ENCODE results near the gene GRAMD2B. TPM values are rescaled to one million over a fixed set of nuclear protein-coding genes. Genes with fewer than 3 reads are reported as not detected.
"Not testable (repeated sequence)": the region's sequence is repeated elsewhere in the genome, so short reads cannot be mapped to it uniquely, and the experiment has no call there.

GRAMD2B gene
- polyA plus RNA-seq, 3 donors = 21.3 to 25.9 (median 25.2) TPM

DNA sequence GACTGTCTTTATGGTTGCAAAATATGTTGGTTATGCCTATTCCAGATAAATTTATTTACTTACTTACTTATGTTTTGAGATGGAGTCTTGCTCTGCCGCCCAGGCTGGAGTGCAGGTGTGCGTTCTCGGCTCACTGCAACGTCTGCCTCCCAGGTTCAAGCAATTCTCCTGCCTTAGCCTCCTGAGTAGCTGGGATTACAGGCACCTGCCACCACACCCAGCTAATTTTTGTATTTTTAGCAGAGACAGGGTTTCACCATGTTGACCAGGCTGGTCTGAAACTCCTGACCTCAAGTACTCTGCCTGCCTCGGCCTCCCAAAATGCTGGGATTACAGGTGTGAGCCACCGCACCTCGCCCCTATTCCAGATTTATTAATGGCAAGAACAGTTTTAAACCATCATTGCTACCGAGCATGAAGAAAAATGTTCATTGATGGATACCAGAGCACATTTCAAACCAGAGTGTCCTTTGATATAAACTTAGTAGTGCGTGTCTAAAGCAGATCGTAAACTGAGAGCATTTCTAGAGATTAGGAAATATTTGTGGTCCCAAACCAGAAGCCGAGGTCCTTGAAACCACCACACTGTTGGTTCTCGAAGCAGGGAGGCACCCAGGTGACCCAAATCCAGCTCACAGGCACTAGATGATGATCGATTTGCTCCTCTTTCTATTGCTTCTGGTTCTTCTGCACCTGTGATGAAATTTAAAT, 85.2 kb downstream of the GRAMD2B start:
- DNase-seq (ENCODE audit: low read depth in 3 of 3, low spot score in 2 of 3) = no peak

DNA sequence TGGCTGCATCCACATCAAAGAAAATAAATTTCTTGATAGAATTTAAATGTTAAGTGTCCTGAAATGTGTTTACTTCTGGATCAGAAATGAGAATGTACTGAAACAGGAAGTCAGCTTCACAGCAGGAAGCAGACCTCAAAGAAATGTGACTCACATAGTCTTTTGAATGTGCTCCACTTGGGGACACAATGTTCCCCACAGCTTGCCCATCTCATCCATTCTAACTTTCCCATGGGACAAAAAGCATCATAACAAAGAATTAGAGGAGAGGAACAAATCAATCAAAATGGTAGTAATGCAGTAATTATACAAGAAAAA, 85.7 kb downstream of the GRAMD2B start:
- DNase-seq (ENCODE audit: low read depth in 3 of 3, low spot score in 2 of 3) = no peak

DNA sequence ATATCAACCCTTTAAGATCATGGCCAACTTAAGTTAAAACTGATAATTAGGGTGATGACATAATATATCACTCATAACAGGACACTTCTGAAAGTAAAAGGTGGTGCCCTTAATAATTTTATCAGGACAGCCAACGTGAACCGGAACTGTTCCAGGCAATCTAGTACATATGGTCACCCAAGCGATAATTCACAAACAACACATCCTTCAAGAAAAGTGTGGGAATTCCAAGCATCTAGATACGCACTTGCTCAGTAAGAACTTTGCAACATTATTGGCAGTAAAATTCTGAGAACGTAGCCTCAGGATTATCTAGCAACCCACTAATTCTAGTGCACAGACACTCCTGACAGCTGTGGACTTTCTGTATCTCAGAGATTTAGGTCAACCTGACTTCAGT, 86.1 kb downstream of the GRAMD2B start:
- DNase-seq (ENCODE audit: low read depth in 3 of 3, low spot score in 2 of 3) = no peak

DNA sequence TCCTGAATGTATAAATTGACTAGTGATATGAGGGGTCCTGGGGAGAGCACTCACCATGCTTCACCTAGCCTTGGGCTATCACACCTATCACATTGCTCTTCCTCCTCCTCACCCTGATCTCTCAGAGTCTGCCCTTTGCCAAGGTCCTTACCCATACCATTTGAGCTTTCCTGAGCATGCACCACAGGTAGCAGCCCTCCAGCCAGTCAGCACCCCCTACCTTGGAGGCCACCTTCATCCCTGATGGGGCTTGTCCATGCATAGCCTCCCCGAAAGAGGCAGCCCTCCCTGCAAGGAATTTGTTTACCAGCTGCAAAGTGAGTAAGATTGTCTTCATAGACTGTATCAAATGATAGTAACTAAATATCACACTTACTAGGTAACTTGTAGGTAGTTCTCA, 88.8 kb downstream of the GRAMD2B start:
- no peak for DNase-seq (ENCODE audit: low read depth in 3 of 3, low spot score in 2 of 3)

DNA sequence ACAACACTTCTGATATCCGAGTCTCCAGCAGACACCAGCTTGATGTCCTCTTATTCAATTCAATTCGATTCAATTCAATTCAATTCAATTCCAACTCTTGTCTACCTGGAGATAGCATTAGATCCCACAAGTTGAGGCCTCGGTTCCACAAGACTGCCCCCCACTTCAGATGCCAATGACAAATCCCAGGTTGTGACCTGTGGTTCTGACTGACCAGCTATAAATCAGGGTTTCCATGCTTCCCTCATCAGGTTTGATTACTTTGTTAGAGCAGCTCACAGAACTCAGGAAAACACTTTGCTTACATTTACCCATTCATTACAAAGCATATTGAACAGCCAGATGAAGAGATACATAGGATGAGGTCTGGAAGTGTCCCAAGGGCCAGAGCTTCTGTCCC, 89.2 kb downstream of the GRAMD2B start:
- no peak for DNase-seq (ENCODE audit: low read depth in 3 of 3, low spot score in 2 of 3)

- no peak for DNase-seq (ENCODE audit: low read depth in 3 of 3, low spot score in 2 of 3)
Measured at GRCh38 chr5:126513302-126513701, 90.1 kb downstream of the GRAMD2B start.

GRCh38 chr5:126513703-126514102, 90.5 kb downstream of the GRAMD2B start:
- DNase-seq (ENCODE audit: low read depth in 3 of 3, low spot score in 2 of 3) = no peak

GRCh38 chr5:126514131-126514557, 90.9 kb downstream of the GRAMD2B start:
- DNase-seq (ENCODE audit: low read depth in 3 of 3, low spot score in 2 of 3) = no peak

- no peak for DNase-seq (ENCODE audit: low read depth in 3 of 3, low spot score in 2 of 3)
Measured at GRCh38 chr5:126514558-126515141, 91.4 kb downstream of the GRAMD2B start.

DNA sequence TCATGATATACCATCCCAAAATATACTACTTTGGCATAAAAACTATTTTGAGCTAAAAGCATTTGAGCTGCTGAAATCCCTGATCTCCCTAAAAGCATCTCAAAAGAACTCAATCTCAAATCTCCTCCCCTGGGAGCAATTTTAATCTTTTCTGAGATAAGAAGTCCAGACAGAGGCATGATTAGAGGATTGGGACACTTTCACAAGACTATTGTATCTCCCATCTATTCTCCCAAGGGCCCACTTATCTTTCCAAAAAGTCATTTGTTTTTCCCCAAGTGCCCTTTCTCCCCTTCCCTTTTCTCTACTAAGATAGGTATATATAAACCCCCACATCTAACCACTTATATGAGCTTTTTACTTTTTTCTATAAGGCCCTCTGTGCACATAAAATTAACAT, 92.1 kb downstream of the GRAMD2B start:
- no peak for DNase-seq (ENCODE audit: low read depth in 3 of 3, low spot score in 2 of 3)

DNA sequence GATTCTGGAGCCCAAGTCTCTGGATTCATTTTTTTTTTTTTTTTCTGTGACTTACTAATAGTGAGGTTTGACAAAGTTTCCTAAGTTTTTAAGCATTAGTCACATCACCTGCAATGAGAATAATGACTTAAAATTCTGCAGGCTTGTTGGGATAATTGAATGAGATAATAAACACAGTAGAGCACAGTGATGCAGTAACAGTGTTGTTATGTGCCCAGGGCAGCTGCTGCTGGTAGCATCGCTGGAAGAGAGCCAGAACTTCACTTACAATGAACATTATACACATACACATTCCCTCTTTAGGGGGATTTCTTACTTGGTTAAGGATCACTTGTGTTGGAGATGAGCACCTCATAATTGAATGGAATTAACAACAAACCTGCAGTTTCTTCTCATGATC, 92.9 kb downstream of the GRAMD2B start:
- no peak for DNase-seq (ENCODE audit: low read depth in 3 of 3, low spot score in 2 of 3)

DNA sequence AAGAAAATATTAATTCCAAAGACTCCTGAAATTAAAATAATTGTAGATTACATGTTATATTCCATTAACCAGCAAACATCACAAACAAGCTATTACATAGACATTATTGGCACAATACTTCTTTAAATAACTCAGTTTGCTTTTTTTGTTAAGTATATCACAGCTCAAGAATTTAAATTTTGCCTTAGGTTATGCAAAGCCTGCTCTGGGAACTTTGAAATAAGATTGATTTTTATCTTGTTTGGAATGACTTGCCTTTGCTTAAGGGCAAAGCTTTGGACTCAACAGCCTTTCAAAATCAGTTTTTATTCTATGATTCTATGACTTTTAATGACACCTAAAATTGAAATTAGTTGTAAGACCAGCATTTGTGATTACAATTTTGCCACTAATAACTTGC, 93.6 kb downstream of the GRAMD2B start:
- no peak for DNase-seq (ENCODE audit: low read depth in 3 of 3, low spot score in 2 of 3)

GRCh38 chr5:126519223-126519622, 96.0 kb downstream of the GRAMD2B start:
- DNase-seq (ENCODE audit: low read depth in 3 of 3, low spot score in 2 of 3) = not testable (repeated sequence)

DNA sequence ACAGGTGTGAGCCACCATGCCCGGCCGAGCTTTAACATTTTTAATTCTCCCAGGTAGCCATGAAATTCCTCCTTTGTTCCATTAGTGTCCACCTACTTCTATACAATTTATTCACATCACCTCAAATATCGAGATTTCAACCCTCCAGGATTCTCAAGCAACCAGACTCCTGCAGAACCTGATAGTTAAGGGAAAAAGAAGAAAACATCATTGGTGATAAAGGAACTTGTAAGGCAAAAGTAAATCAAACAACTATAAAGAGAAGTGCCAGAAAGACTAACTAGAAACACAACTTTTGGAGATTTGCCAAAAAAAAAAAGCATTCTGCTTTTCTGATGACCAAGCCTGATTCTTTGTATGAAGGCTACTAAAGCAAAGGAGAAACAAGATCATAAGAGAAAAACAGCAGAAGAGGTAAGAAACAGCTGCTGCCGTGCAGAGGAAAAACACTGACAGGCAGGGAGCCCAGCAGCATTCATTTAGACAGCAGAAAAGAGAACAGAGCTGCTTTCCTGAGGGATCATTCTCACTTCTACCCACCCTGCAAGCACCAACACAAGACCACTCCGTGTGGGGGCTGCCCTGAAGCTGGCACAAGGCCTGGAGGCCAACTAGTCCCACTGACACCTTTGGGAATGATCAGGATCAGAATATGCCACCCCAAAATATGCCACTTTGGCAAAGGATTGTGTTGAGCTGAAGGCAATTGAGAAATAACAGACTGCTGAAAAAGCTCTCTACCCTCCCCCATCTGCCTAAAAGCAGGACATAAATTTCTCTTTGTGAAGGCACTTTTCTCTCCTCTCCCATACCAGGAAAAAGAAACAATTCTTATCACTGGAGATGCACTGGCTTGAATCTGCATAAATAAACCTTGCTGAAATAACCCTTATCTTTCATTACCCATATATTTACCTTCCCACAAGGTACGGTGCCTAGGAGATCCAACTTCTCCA, 96.7 kb downstream of the GRAMD2B start:
- no peak for DNase-seq (ENCODE audit: low read depth in 3 of 3, low spot score in 2 of 3)

DNA sequence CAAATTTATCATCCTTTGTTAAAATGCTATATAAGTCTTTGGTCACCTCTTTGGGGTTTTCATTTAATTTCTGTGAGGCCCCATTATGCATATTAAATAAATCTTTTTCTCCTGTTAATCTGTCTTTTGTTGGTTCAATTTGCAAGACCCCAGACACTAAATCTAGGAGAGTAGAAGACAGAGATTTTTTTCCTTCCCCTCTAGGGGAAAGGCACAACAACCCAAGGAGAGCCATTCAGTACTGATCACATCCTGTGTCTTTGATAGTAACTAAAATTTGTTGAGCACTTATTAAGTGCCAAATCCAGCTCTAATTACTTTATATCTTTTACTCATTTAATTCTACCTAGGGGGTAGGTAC, 97.4 kb downstream of the GRAMD2B start:
- no peak for DNase-seq (ENCODE audit: low read depth in 3 of 3, low spot score in 2 of 3)

- no peak for DNase-seq (ENCODE audit: low read depth in 3 of 3, low spot score in 2 of 3)
Measured at GRCh38 chr5:126521130-126521529, 97.9 kb downstream of the GRAMD2B start.

DNA sequence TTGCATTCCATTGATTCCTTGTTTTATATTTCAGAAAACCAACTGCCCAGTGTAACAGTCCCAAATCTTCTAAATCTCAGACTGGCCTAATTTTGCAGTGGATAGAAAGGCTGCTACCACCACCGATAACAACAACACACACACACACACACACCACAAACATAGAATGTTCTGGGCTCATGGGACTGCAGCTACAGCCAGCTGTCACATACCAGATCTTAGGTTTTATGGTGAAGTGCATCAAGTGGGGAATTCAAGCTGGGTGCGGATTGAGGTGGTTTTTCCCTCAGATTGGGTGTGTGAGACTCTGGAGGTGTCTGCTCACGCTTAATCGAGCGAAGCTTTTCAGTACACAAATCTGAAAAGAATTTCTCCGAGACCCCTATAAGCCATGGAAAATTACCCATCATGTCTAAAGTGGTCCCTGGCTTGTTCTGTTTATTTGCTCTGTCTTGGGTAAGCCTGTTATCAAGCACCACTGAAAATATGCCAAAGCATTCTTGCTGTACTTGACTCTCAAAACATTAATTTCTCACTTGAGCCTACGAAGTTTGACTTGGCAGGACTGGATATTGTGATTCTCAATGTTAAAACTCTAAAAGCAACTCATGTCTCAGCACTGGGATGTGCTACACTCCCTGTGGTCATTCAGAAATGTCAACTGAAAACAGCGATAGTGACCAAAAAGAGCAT, 100.8 kb downstream of the GRAMD2B start:
- no peak for DNase-seq (ENCODE audit: low read depth in 3 of 3, low spot score in 2 of 3)

DNA sequence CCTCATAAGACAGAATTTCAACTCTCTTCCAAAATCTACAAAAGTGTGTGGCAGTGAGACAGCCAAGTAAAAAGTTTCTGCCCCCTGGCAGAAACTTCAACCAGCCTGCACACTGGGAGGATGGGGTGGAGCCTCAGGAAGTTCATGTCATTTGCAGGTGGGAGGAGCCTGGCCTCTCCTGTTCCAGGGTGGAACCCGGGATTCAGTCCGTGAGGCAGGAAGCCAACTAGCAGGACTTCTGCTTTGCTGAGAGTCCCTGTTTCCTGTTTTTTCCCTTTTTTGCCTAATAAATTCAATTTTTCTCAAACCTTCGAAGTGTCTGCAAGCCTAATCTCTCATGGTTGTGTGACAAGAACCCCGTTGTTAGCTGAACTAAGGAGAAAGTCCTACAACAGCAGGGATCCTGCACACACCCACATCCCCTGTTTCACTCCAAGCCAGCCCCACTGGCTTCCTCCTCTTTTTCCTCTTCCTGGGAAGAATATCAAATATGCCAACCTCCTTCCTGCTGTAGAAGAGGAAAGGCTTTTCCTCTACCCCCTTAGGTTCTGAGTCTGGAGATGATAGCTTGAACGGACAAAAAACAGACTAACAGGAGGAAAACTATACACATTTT, 102.5 kb downstream of the GRAMD2B start:
- no peak for DNase-seq (ENCODE audit: low read depth in 3 of 3, low spot score in 2 of 3)

DNA sequence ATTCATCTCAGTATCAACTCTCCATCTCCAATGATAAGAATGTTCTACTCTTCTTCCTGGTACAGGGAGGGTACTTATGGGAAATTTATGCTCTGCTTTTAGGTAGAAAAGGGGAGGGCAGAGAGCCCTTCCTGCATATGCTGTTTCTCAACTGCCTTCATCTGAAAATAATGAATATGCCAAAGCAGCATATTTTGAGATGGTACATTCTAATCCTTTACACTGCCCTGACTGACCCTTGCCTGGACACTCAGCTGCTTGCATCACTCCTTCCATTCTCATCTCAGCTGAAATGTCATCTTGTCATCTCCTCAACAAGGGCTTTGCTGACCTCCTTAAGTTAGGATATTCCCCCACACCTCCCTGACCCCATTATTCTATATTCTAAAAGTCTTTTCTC, 103.3 kb downstream of the GRAMD2B start:
- DNase-seq (ENCODE audit: low read depth in 3 of 3, low spot score in 2 of 3) = no peak

- no peak for DNase-seq (ENCODE audit: low read depth in 3 of 3, low spot score in 2 of 3)
Measured at GRCh38 chr5:126527158-126527557, 103.9 kb downstream of the GRAMD2B start.

DNA sequence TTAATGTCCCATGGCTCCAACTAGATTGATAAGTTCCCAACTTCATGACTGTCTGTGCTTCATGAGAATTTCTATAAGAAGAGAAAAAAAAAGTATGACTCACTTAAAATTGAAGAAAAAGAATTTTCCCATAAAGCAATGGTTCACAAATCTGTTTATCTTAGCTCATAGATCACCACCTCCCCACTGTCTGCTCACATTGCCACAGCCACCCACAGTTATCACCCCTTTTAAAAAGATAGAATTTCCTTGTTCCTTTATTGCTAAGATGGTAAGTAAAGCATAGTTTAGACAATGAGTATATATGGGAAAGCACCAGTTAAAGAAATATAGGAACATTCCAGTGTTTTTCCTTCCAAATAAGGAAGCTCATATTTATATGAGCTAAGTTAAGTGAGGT, 104.7 kb downstream of the GRAMD2B start:
- DNase-seq (ENCODE audit: low read depth in 3 of 3, low spot score in 2 of 3) = no peak
